ENCODE data around the gene ITPK1. TPM values are rescaled to one million over a fixed set of nuclear protein-coding genes. Genes with fewer than 3 reads are reported as not detected.

Gene ITPK1
- total and polyA plus RNA-seq, 10 of the 15 experiments (the other 5 are each of a cell fraction or from before 2014, with no cell fraction given): 1.3 to 73.2 (median 27.0) TPM

DNA sequence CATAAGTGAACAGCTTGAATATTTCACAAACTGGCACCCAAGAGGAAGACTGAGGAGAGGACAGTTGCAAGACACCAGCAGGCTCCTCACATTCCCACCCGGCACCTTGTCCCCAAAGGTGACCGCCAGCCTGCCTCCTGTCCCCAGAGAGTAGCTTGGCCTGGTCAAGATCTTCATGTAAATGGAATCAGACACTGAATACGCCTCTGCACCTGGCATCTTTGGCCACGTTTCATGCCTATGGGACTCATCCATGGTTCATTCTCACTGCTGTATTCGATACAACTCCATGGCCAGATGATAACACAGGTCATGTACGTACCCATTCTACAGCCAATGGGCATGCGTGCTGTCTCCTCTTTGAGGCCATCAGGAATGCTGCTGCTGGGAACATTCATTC lies 60.8 kb downstream of the ITPK1 start:
- RAD21 ChIA-PET (ENCODE audit: unreplicated experiment): interaction anchor here (0.6 to 1.1 kb wide), 2 partner anchors 12 to 58 kb away, joined by 3 read pairs; no protein-coding TSS in a partner anchor
- Histone ChIP-seq H4K20me1 (ENCODE audit: control insufficient read depth, insufficient read depth) (no peaks in the 10 kb centered on the region), H3K9me3 (replicated peaks; ENCODE audit: control insufficient read depth, insufficient read depth, low read length) (no peaks in the 10 kb centered on the region), H3K27me3 (replicated peaks in 1 of 2; ENCODE audit: control insufficient read depth in 2 of 2, insufficient read depth in 2 of 2, low read length in 1 of 2) (no peaks in the 10 kb centered on the region), H3K79me2 (ENCODE audit: control insufficient read depth, insufficient read depth, low read length) (peaks cover 2% of the 10 kb centered on the region; the same call in 1 of the 2 replicates), H3K4me1 (ENCODE audit: control insufficient read depth, insufficient read depth, low read length) (peaks cover 2% of the 10 kb centered on the region), H3K27ac (ENCODE audit: control insufficient read depth, insufficient read depth) (no peak overlapping the region), H3K4me3 (no peak overlapping the region), H3K4me2 (ENCODE audit: control insufficient read depth, insufficient read depth) (no peak overlapping the region), H3K36me3 (ENCODE audit: control insufficient read depth in 2 of 2, insufficient read depth in 2 of 2, low read length in 1 of 2) (peaks cover 0 to 13% of the 10 kb centered on the region in 2 experiments; a peak in 3 of 4 replicates), H3K9ac (ENCODE audit: control insufficient read depth, insufficient read depth, low read length) (no peak overlapping the region), H2AFZ (ENCODE audit: control insufficient read depth, low read depth, low read length) (no peak overlapping the region)
- CTCF ChIA-PET: interaction anchor here (0.9 to 1.0 kb wide), 2 partner anchors 18 to 58 kb away, joined by 3 to 6 read pairs; no protein-coding TSS in a partner anchor
- FAIRE-seq (no peak), DNase-seq (ENCODE audit: low read depth, low spot score) (no peak), ATAC-seq (no peak)
- SMC1A ChIA-PET (ENCODE audit: uncharacterized antibody, unreplicated experiment): interaction anchor here (1.0 to 2.1 kb wide), 3 partner anchors 10 to 58 kb away, joined by 3 to 7 read pairs (median 5); no protein-coding TSS in a partner anchor
- BruUV-seq (replicated peaks): TSS peak; percentile 59
- POLR2A ChIA-PET: no interaction called here
- intact Hi-C loops (cut with micrococcal nuclease; ENCODE audit: unreplicated experiment) (no loop called here), in situ Hi-C loops (cut with MboI) (no loop called here)
- TF ChIP-seq RB1 (IDR thresholded peaks at IDR 0.05; ENCODE audit: borderline replicate concordance): no peak
- no peak for TF ChIP-seq NFYA (IDR thresholded peaks at IDR 0.05; ENCODE audit: borderline replicate concordance, low read depth, low read length)
- 97% methylated on average over 7 of the region's 7 CpGs for WGBS (ENCODE audit: insufficient coverage, insufficient replicate concordance, low lambda C conversion rate, missing lambda C conversion rate)

DNA sequence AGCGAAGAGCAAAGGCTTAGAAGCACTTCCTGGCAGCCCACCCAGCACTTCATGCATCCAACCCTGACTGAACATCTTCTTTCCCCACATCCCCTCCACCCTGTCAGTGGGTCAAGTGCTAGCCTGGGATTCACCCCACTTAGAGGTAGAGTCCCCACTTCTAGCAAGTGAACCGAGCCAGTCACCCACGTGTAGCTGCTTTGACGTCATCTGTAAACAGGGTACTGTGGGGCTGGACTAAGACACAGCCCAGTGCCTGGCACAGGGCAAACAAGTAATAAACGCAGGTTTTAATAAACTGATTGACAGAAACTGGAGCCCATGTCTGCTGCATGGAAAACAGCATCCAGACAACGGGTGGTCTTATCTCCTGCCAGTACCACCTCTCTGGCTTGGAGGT lies 61.7 kb downstream of the ITPK1 start:
- ChIA-PET SMC1A (ENCODE audit: uncharacterized antibody, unreplicated experiment) (interaction anchor here (1.0 to 2.1 kb wide), 4 partner anchors 11 to 59 kb away, joined by 3 to 7 read pairs (median 4); no protein-coding TSS in a partner anchor), POLR2A (no interaction called here), RAD21 (ENCODE audit: unreplicated experiment) (no interaction called here), CTCF (interaction anchor here (0.9 to 1.0 kb wide), 2 partner anchors 18 to 59 kb away, joined by 3 to 6 read pairs; no protein-coding TSS in a partner anchor)
- H3K27ac ChIP-seq (ENCODE audit: control insufficient read depth, insufficient read depth): no peak overlapping the region
- H3K27me3 ChIP-seq (replicated peaks in 1 of 2; ENCODE audit: control insufficient read depth in 2 of 2, insufficient read depth in 2 of 2, low read length in 1 of 2): no peaks in the 10 kb centered on the region
- no peaks in the 10 kb centered on the region for H3K9me3 ChIP-seq (replicated peaks; ENCODE audit: control insufficient read depth, insufficient read depth, low read length)
- FAIRE-seq (no peak), ATAC-seq (peak; percentile 63), DNase-seq (ENCODE audit: low read depth, low spot score) (no peak)
- peaks cover 1% of the 10 kb centered on the region; the same call in 1 of the 2 replicates for H3K79me2 ChIP-seq (ENCODE audit: control insufficient read depth, insufficient read depth, low read length)
- 65% methylated on average over 6 of the region's 6 CpGs for WGBS (ENCODE audit: insufficient coverage, insufficient replicate concordance, low lambda C conversion rate, missing lambda C conversion rate)
- BruUV-seq (replicated peaks): no TSS peak
- H3K4me2 ChIP-seq (ENCODE audit: control insufficient read depth, insufficient read depth): no peak overlapping the region
- no peak overlapping the region for H3K9ac ChIP-seq (ENCODE audit: control insufficient read depth, insufficient read depth, low read length)
- no peaks in the 10 kb centered on the region for H3K4me1 ChIP-seq (ENCODE audit: control insufficient read depth, insufficient read depth, low read length)
- peaks cover 0 to 13% of the 10 kb centered on the region in 2 experiments; a peak in 3 of 4 replicates for H3K36me3 ChIP-seq (ENCODE audit: control insufficient read depth in 2 of 2, insufficient read depth in 2 of 2, low read length in 1 of 2)
- in situ Hi-C loops (cut with MboI) (no loop called here), intact Hi-C loops (cut with micrococcal nuclease; ENCODE audit: unreplicated experiment) (no loop called here)
- H4K20me1 ChIP-seq (ENCODE audit: control insufficient read depth, insufficient read depth): no peaks in the 10 kb centered on the region
- H2AFZ ChIP-seq (ENCODE audit: control insufficient read depth, low read depth, low read length): no peak overlapping the region
- H3K4me3 ChIP-seq: no peak overlapping the region
- TF ChIP-seq BACH1 (IDR thresholded peaks at IDR 0.05; ENCODE audit: borderline replicate concordance) (no peak), KAT2A (conservative IDR thresholded peaks at IDR 0.05; ENCODE audit: control insufficient read depth, low read depth, low read length) (no peak), TBL1XR1 (IDR thresholded peaks at IDR 0.05; ENCODE audit: low read depth, low read length) (no peak), FOXK2 (IDR thresholded peaks at IDR 0.05) (peak; percentile 39; the same call in 1 of the 2 replicates), MAX (IDR thresholded peaks at IDR 0.05; ENCODE audit: low read depth, low read length) (no peak), YBX1 (IDR thresholded peaks at IDR 0.05) (no peak), ZNF217 (IDR thresholded peaks at IDR 0.05) (no peak), BCLAF1 (IDR thresholded peaks at IDR 0.05) (no peak), CREM (IDR thresholded peaks at IDR 0.05; ENCODE audit: low read depth) (peak; percentile 66)
- TF ChIP-seq, protein P1, sequence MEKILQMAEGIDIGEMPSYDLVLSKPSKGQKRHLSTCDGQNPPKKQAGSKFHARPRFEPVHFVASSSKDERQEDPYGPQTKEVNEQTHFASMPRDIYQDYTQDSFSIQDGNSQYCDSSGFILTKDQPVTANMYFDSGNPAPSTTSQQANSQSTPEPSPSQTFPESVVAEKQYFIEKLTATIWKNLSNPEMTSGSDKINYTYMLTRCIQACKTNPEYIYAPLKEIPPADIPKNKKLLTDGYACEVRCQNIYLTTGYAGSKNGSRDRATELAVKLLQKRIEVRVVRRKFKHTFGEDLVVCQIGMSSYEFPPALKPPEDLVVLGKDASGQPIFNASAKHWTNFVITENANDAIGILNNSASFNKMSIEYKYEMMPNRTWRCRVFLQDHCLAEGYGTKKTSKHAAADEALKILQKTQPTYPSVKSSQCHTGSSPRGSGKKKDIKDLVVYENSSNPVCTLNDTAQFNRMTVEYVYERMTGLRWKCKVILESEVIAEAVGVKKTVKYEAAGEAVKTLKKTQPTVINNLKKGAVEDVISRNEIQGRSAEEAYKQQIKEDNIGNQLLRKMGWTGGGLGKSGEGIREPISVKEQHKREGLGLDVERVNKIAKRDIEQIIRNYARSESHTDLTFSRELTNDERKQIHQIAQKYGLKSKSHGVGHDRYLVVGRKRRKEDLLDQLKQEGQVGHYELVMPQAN (conservative IDR thresholded peaks at IDR 0.05): no peak

Data from GM12878 (cell line).